SK-N-SH (cell line): ENCODE results near the gene ASIC3. TPM values are rescaled to one million over a fixed set of nuclear protein-coding genes. Genes with fewer than 3 reads are reported as not detected.
A peak's percentile ranks its signal among the peaks of the same experiment; 100 is the strongest.
"Not testable (repeated sequence)": the region's sequence is repeated elsewhere in the genome, so short reads cannot be mapped to it uniquely, and the experiment has no call there.

Experiments used
- CTCF ChIA-PET: fragments of 300-600, 350-600 bp; formaldehyde crosslinking; extraction: SDS; loops from one replicate; lab custom pipeline; 2021; lab: Yijun Ruan, JAX
- POLR2A ChIA-PET: fragments of 350-600 bp; sonication (Branson Sonifier 250); formaldehyde crosslinking; extraction: SDS; loops from one replicate; lab custom pipeline; 2020; ENCODE audit warnings: antibody characterized with exemption, inconsistent platforms; lab: Yijun Ruan, JAX
- DNase-seq: peaks from one replicate; pipeline ENCODE4 v3.0.0; 2012
- H2AFZ ChIP-seq: fragments of 200-600 bp; sonication (generic); 2 replicates; pipeline ENCODE4 v1.8.1; 2016; ENCODE audit warnings: antibody characterized with exemption, mild to moderate bottlenecking, low read depth
- H3F3A ChIP-seq: fragments of 200-600 bp; sonication (generic); replicated peaks from 2 replicates; pipeline ENCODE3; 2016; ENCODE audit warnings: antibody characterized with exemption, mild to moderate bottlenecking; ENCODE audit not compliant: insufficient read depth
- H3K27ac ChIP-seq, 2 experiments: fragments of 200-500 bp in 1 of 2; fragments of 200-600 bp in 1 of 2; sonication (Bioruptor generic) in 1 of 2; sonication (generic), shearing (Covaris generic) in 1 of 2; 2 replicates each; pipeline versions ENCODE4 v1.5.1 to v1.6.1; 2014 to 2016; ENCODE audit warnings: low read depth in 2 of 2, inconsistent platforms in 1 of 2, low read length in 1 of 2, mild to moderate bottlenecking in 1 of 2, mixed read lengths in 1 of 2
- H3K27me3 ChIP-seq: fragments of 200-600 bp; sonication (generic), shearing (Covaris generic); 2 replicates; pipeline ENCODE4 v1.6.1; 2016; ENCODE audit warnings: mixed run types; ENCODE audit not compliant: insufficient read depth
- H3K36me3 ChIP-seq, 2 experiments: fragments of 200-500 bp in 1 of 2; fragments of 200-600 bp in 1 of 2; sonication (Bioruptor generic) in 1 of 2; sonication (generic) in 1 of 2; replicated peaks in 1 of 2; 2 replicates each; pipeline versions ENCODE3 to v1.5.1; 2014 to 2016; ENCODE audit warnings: low read length in 1 of 2, mild to moderate bottlenecking in 1 of 2; ENCODE audit not compliant: insufficient read depth in 2 of 2, control insufficient read depth in 1 of 2
- H3K4me1 ChIP-seq, 2 experiments: fragments of 200-500 bp in 1 of 2; fragments of 200-600 bp in 1 of 2; sonication (Bioruptor generic) in 1 of 2; sonication (generic), shearing (Covaris generic) in 1 of 2; 2 replicates each; pipeline versions ENCODE4 v1.5.1 to v1.6.1; 2014 to 2016; ENCODE audit warnings: low read depth in 1 of 2, low read length in 1 of 2, mixed run types in 1 of 2; ENCODE audit not compliant: insufficient read depth in 2 of 2, control insufficient read depth in 1 of 2
- H3K4me2 ChIP-seq: fragments of 200-600 bp; sonication (generic), shearing (Covaris generic); 2 replicates; pipeline ENCODE4 v1.6.1; 2017; ENCODE audit warnings: mixed run types
- H3K4me3 ChIP-seq, 2 experiments: fragments of 200-500 bp in 1 of 2; fragments of 200-600 bp in 1 of 2; sonication (Bioruptor generic) in 1 of 2; sonication (generic), shearing (Covaris generic) in 1 of 2; 2 replicates each; pipeline versions ENCODE4 v1.5.1 to v1.8.1; 2014 to 2016; ENCODE audit warnings: low read depth in 2 of 2, inconsistent platforms in 1 of 2, low read length in 1 of 2, mild to moderate bottlenecking in 1 of 2, mixed read lengths in 1 of 2, moderate library complexity in 1 of 2
- H3K79me2 ChIP-seq: fragments of 200-600 bp; sonication (generic); 2 replicates; pipeline ENCODE4 v1.8.1; 2017; ENCODE audit warnings: mild to moderate bottlenecking; ENCODE audit not compliant: insufficient read depth
- H3K9ac ChIP-seq: fragments of 200-600 bp; sonication (generic); 2 replicates; pipeline ENCODE4 v1.6.1; 2017; ENCODE audit warnings: mixed run types
- H3K9me2 ChIP-seq: fragments of 200-600 bp; sonication (generic); 2 replicates; pipeline ENCODE4 v1.6.1; 2017; ENCODE audit warnings: mixed run types
- H3K9me3 ChIP-seq: fragments of 200-600 bp; sonication (generic); 2 replicates; pipeline ENCODE4 v1.6.1; 2017; ENCODE audit warnings: mixed run types, mild to moderate bottlenecking, moderate library complexity
- H4K20me1 ChIP-seq: fragments of 200-600 bp; sonication (generic); 2 replicates; pipeline ENCODE4 v1.6.1; 2017; ENCODE audit warnings: mild to moderate bottlenecking, mixed run types; ENCODE audit not compliant: insufficient read depth
- ELF1 ChIP-seq: IDR thresholded peaks from 2 replicates; pipeline ENCODE4 v1.4.0; 2012
- GABPA ChIP-seq: IDR thresholded peaks from 2 replicates; pipeline ENCODE4 v1.4.0; 2012; ENCODE audit warnings: low read depth, mild to moderate bottlenecking
- JUND ChIP-seq: IDR thresholded peaks from 2 replicates; pipeline ENCODE4 v1.4.0; 2012
- MEF2A ChIP-seq: IDR thresholded peaks from 2 replicates; pipeline ENCODE4 v1.4.0; 2012; ENCODE audit warnings: low read depth, borderline replicate concordance
- PBX3 ChIP-seq: IDR thresholded peaks from 2 replicates; pipeline ENCODE4; 2012
- RAD21 ChIP-seq: IDR thresholded peaks from 2 replicates; pipeline ENCODE4 v1.6.1; 2012; ENCODE audit warnings: mild to moderate bottlenecking, low read length
- WGBS: methylation state at CpG from one replicate; pipeline ENCODE4 v1.1.6; 2017; ENCODE audit warnings: low lambda C conversion rate; 5-methylcytosine and 5-hydroxymethylcytosine counted together
- polyA plus RNA-seq, 3 experiments: library from polyadenylated mRNA; depleted of rRNA; stranded (reverse); fragments of >200 nt; gene quantifications; 2 replicates each; pipeline ENCODE4 v1.2.3, GENCODE V29; 2012

Gene ASIC3
- polyA plus RNA-seq, 1 of the 3 experiments (the other 2 are of a cell fraction): 4.5 TPM

DNA sequence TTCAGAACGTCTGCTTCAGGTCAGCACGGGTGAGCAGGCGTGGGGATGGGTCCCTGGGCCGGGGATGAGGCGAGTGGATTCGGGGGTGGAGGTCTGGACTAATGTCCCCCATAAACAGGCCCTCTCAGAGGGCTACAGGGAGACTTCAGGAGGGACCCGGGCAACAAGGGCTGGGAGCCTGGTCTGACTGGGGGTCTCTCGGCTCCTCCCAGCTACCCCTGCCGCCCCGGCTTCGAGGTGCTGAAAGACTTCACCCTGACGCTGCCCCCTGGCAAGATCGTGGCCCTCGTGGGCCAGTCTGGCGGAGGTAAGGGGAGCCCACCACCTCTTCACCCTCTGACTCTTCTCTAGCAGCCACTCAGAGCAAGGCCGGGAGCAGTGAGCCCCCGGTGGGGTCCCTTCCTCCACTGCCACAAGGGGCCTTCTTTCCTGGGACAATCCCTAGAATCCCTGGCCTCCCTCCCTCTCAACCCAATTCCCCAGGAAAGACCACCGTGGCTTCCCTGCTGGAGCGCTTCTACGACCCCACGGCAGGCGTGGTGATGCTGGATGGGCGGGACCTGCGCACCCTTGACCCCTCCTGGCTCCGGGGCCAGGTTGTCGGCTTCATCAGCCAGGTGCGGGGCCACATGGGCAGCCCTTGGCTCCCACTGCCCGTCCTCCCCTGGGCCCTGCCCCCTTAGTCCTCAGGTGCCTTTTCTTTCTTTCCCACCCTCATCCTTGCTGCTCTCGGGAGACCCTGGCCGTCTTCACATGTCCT lies 7.5 kb upstream of the ASIC3 start:
- Histone ChIP-seq H3K36me3 (peaks cover 12 to 31% of the 10 kb centered on the region in 2 experiments), H3K4me2 (no peak overlapping the region), H3K79me2 (no peaks in the 10 kb centered on the region; the same call in 1 of the 2 replicates), H3K9me2 (no peaks in the 10 kb centered on the region), H3F3A (peaks cover 25% of the 10 kb centered on the region), H3K9me3 (no peaks in the 10 kb centered on the region), H3K4me3 (no peak overlapping the region), H3K9ac (no peak overlapping the region), H4K20me1 (no peaks in the 10 kb centered on the region), H3K27ac (peak overlapping the region; percentile 98), H3K27me3 (no peaks in the 10 kb centered on the region), H3K4me1 (peaks cover 30 to 35% of the 10 kb centered on the region in 2 experiments), H2AFZ (no peak overlapping the region)
- ChIA-PET CTCF (interaction anchor here (1.0 to 4.0 kb wide), 6 partner anchors 13 to 142 kb away, joined by 3 to 24 read pairs (median 4); partner anchors contain the start of gene CDK5), POLR2A (interaction anchor here (1.5 to 2.6 kb wide), 2 partner anchors 12 to 18 kb away, joined by 3 to 12 read pairs; partner anchors contain the start of genes ABCB8 and SLC4A2)
- WGBS: 95% methylated on average over 23 of the region's 30 CpGs
- DNase-seq: no peak
- TF ChIP-seq JUND (no peak), ELF1 (no peak)

DNA sequence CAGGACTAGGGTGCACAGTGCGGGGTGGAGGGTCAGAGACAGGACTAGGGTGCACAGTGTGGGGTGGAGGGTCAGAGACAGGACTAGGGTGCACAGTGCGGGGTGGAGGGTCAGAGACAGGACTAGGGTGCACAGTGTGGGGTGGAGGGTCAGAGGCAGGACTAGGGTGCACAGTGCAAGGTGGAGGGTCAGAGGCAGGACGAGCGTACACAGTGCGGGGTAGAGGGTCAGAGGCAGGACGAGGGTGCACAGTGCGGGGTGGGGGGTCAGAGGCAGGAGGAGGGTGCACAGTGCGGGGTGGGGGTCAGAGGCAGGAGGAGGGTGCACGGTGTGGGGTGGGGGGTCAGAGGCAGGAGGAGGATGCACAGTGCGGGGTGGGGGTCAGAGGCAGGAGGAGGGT lies 4.9 kb upstream of the ASIC3 start:
- H3K9me3 ChIP-seq, H3K9ac ChIP-seq, H3K27ac ChIP-seq, H3K27me3 ChIP-seq, H3K9me2 ChIP-seq, H3K79me2 ChIP-seq, H3K4me2 ChIP-seq, POLR2A ChIA-PET, CTCF ChIA-PET, H2AFZ ChIP-seq, H3K4me3 ChIP-seq, H4K20me1 ChIP-seq, DNase-seq: not testable (repeated sequence)
- H3K4me1 ChIP-seq: peaks cover 35 to 59% of the 10 kb centered on the region in 2 experiments
- H3F3A ChIP-seq: peaks cover 30% of the 10 kb centered on the region
- H3K36me3 ChIP-seq: peaks cover 4 to 20% of the 10 kb centered on the region in 2 experiments
- WGBS: 88% methylated on average over 10 of the region's 10 CpGs

DNA sequence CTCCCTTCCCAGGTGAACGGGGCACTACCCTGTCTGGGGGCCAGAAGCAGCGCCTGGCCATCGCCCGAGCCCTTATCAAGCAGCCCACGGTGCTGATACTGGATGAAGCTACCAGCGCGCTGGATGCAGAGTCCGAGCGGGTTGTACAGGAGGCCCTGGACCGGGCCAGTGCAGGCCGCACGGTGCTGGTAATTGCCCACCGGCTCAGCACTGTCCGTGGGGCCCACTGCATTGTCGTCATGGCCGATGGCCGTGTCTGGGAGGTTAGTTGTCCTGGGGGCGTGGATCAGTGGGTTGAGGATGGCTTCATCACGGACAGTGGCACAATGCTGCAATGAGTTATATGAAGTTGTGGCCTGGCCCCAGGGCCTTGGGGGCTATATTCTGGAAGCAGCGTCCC lies 4.4 kb upstream of the ASIC3 start:
- ChIA-PET CTCF (interaction anchor here (1.5 to 3.7 kb wide), 2 partner anchors 15 to 25 kb away, joined by 3 to 21 read pairs; partner anchors contain the start of gene ABCB8), POLR2A (no interaction called here)
- Histone ChIP-seq H3K9me2 (no peaks in the 10 kb centered on the region), H3K27me3 (no peaks in the 10 kb centered on the region), H3K4me1 (peaks cover 29 to 56% of the 10 kb centered on the region in 2 experiments), H3K27ac (no peak overlapping the region), H3K4me2 (no peak overlapping the region), H3K9ac (no peak overlapping the region), H3F3A (peaks cover 25% of the 10 kb centered on the region), H3K9me3 (no peaks in the 10 kb centered on the region), H3K36me3 (peaks cover 4 to 20% of the 10 kb centered on the region in 2 experiments), H4K20me1 (no peaks in the 10 kb centered on the region), H2AFZ (no peak overlapping the region), H3K79me2 (no peaks in the 10 kb centered on the region), H3K4me3 (no peak overlapping the region)
- no peak for DNase-seq
- WGBS: 98% methylated on average over 11 of the region's 20 CpGs
- TF ChIP-seq MEF2A (no peak), PBX3 (no peak), RAD21 (no peak), GABPA (no peak)
